Panc1 (cell line): ENCODE results near the gene GLIPR2. TPM values are rescaled to one million over a fixed set of nuclear protein-coding genes. Genes with fewer than 3 reads are reported as not detected.
A peak's percentile ranks its signal among the peaks of the same experiment; 100 is the strongest.

ENCODE experiments used
- ATAC-seq: fragments of 200-7000 bp; cut with Tn5 transposase; 2 replicates; pipeline ENCODE4 v1.9.1; 2020; ENCODE audit warnings: mild to moderate bottlenecking, moderate library complexity
- BruUV-seq: library from RNA; stranded (reverse); fragments of 400-500 nt; replicated peaks from 2 replicates; lab custom pipeline; 2021; lab: Mats Ljungman, UMichigan
- CTCF ChIA-PET: fragments of 300-600 bp; sonication (Branson Sonifier 250); formaldehyde crosslinking; loops from one replicate; lab custom pipeline; 2022; ENCODE audit warnings: antibody characterized with exemption; lab: Charles Lee
- POLR2A ChIA-PET: fragments of 300-600 bp; sonication (Branson Sonifier 250); formaldehyde crosslinking; loops from one replicate; lab custom pipeline; 2022; ENCODE audit warnings: antibody characterized with exemption; lab: Charles Lee
- DNase-seq: peaks from one replicate; pipeline ENCODE4 v3.0.0-alpha.2; 2010; ENCODE audit warnings: low read depth, low spot score
- H3K27ac ChIP-seq: 2 replicates; pipeline ENCODE4 v1.5.1; 2011; ENCODE audit warnings: mild to moderate bottlenecking, low read length, inconsistent platforms
- H3K27me3 ChIP-seq: fragments of 200-500 bp; sonication (Bioruptor generic); 2 replicates; pipeline ENCODE4 v1.6.0; 2014; ENCODE audit warnings: low read length, inconsistent platforms; ENCODE audit not compliant: control insufficient read depth, insufficient read depth
- H3K36me3 ChIP-seq: fragments of 200-500 bp; sonication (Bioruptor generic); 2 replicates; pipeline ENCODE4 v1.5.1; 2014; ENCODE audit warnings: inconsistent platforms, mild to moderate bottlenecking, low read length, moderate library complexity; ENCODE audit not compliant: control insufficient read depth, insufficient read depth
- H3K4me1 ChIP-seq: 2 replicates; pipeline ENCODE4 v1.5.1; 2011; ENCODE audit warnings: inconsistent platforms, mild to moderate bottlenecking, low read length, moderate library complexity; ENCODE audit not compliant: control insufficient read depth, insufficient read depth
- H3K4me3 ChIP-seq, 2 experiments: 2 replicates each; pipeline ENCODE4 v1.5.1; 2011 to 2012; ENCODE audit warnings: low read depth in 2 of 2, low read length in 2 of 2, mild to moderate bottlenecking in 2 of 2, inconsistent platforms in 1 of 2, moderate library complexity in 1 of 2
- H3K9me3 ChIP-seq: fragments of 200-500 bp; sonication (Bioruptor generic); 2 replicates; pipeline ENCODE4 v1.5.1; 2014; ENCODE audit warnings: low read depth, mild to moderate bottlenecking, inconsistent platforms, low read length, moderate library complexity; ENCODE audit not compliant: control insufficient read depth, insufficient read depth
- POLR2AphosphoS5 ChIP-seq: IDR thresholded peaks from 2 replicates; pipeline ENCODE4 v1.6.1; 2012; ENCODE audit warnings: mild to moderate bottlenecking, low read depth, low read length, moderate library complexity
- SIN3A ChIP-seq: IDR thresholded peaks from 2 replicates; pipeline ENCODE4 v1.6.1; 2012; ENCODE audit warnings: low read depth, mild to moderate bottlenecking, low read length, moderate library complexity, borderline replicate concordance; ENCODE audit not compliant: insufficient read depth
- TCF7L2 ChIP-seq: IDR thresholded peaks from 2 replicates; pipeline ENCODE4 v1.6.1; 2011; ENCODE audit warnings: mild to moderate bottlenecking, low read depth, low read length, inconsistent platforms
- in situ Hi-C: cut with HindIII; loops from 2 replicates; pipeline ENCODE4 v1.10.0; 2016; ENCODE audit warnings: low sequenced_read_pairs, low pct_unique_long_range_greater_than_20kb
- intact Hi-C: fragments of 100-400 bp; cut with micrococcal nuclease; formaldehyde crosslinking; loops from one replicate; pipeline ENCODE4 v1.10.0; 2022; ENCODE audit not compliant: unreplicated experiment
- total RNA-seq: library from RNA; stranded (reverse); gene quantifications from one replicate; pipeline ENCODE4 v1.2.1, GENCODE V29; 2021; ENCODE audit not compliant: unreplicated experiment
- TF ChIP-seq, protein P1 (sequence below): fragments of 450-650 bp; IDR thresholded peaks from 2 replicates; pipeline ENCODE4 v1.5.1; 2017; ENCODE audit warnings: mild to moderate bottlenecking
- TF ChIP-seq, protein P2 (sequence below), 2 experiments: IDR thresholded peaks; 2 replicates each; pipeline ENCODE4 v1.6.1; 2011 to 2012; ENCODE audit warnings: low read depth in 2 of 2, control low read depth in 1 of 2, low read length in 1 of 2, mild to moderate bottlenecking in 1 of 2, moderate library complexity in 1 of 2; ENCODE audit not compliant: insufficient read depth in 1 of 2

GLIPR2 gene
- total RNA-seq, 1 experiment from 2014 or later, result 4.9 TPM

DNA sequence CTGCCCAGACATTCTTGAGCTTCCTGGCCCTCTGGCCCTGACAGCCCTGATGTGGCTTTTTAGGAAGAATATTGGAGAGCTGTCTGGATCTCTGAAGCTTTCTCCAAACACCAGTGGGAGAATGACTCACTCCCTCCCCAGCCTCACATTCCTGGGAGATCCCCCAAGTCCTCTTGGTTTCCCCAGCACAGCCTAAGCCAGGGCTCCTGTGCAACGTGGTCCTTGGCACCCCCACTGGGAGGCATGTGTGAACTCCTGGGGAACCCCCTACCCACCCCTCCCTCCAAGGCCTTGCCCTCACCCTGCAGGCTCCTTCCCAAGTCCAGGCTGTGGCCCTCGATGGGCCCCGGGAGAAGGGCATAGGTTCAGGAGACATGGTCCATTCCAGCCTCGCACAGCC is 12.7 kb downstream of the GLIPR2 start:
- Histone ChIP-seq H3K27me3 (no peaks in the 10 kb centered on the region), H3K4me3 (no peak overlapping the region), H3K27ac (no peak overlapping the region), H3K36me3 (no peaks in the 10 kb centered on the region), H3K4me1 (peaks cover 6% of the 10 kb centered on the region), H3K9me3 (no peaks in the 10 kb centered on the region)
- ATAC-seq (peak; percentile 31; the same call in 1 of the 2 replicates), DNase-seq (no peak)
- no TSS peak for BruUV-seq
- intact Hi-C loops (no loop called here), in situ Hi-C loops (no loop called here)
- ChIA-PET CTCF (interaction anchor here (0.9 to 1.5 kb wide), 2 partner anchors 14 to 18 kb away, joined by 3 to 11 read pairs; no protein-coding TSS in a partner anchor), POLR2A (interaction anchor here (0.6 to 1.1 kb wide), 2 partner anchors 41 to 50 kb away, joined by 5 to 6 read pairs; partner anchors contain the start of gene CLTA)
- TF ChIP-seq POLR2AphosphoS5 (no peak), SIN3A (no peak), TCF7L2 (no peak)
- TF ChIP-seq, protein P1, sequence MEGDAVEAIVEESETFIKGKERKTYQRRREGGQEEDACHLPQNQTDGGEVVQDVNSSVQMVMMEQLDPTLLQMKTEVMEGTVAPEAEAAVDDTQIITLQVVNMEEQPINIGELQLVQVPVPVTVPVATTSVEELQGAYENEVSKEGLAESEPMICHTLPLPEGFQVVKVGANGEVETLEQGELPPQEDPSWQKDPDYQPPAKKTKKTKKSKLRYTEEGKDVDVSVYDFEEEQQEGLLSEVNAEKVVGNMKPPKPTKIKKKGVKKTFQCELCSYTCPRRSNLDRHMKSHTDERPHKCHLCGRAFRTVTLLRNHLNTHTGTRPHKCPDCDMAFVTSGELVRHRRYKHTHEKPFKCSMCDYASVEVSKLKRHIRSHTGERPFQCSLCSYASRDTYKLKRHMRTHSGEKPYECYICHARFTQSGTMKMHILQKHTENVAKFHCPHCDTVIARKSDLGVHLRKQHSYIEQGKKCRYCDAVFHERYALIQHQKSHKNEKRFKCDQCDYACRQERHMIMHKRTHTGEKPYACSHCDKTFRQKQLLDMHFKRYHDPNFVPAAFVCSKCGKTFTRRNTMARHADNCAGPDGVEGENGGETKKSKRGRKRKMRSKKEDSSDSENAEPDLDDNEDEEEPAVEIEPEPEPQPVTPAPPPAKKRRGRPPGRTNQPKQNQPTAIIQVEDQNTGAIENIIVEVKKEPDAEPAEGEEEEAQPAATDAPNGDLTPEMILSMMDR, result no peak
- TF ChIP-seq, protein P2, sequence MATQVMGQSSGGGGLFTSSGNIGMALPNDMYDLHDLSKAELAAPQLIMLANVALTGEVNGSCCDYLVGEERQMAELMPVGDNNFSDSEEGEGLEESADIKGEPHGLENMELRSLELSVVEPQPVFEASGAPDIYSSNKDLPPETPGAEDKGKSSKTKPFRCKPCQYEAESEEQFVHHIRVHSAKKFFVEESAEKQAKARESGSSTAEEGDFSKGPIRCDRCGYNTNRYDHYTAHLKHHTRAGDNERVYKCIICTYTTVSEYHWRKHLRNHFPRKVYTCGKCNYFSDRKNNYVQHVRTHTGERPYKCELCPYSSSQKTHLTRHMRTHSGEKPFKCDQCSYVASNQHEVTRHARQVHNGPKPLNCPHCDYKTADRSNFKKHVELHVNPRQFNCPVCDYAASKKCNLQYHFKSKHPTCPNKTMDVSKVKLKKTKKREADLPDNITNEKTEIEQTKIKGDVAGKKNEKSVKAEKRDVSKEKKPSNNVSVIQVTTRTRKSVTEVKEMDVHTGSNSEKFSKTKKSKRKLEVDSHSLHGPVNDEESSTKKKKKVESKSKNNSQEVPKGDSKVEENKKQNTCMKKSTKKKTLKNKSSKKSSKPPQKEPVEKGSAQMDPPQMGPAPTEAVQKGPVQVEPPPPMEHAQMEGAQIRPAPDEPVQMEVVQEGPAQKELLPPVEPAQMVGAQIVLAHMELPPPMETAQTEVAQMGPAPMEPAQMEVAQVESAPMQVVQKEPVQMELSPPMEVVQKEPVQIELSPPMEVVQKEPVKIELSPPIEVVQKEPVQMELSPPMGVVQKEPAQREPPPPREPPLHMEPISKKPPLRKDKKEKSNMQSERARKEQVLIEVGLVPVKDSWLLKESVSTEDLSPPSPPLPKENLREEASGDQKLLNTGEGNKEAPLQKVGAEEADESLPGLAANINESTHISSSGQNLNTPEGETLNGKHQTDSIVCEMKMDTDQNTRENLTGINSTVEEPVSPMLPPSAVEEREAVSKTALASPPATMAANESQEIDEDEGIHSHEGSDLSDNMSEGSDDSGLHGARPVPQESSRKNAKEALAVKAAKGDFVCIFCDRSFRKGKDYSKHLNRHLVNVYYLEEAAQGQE (IDR thresholded peaks at IDR 0.05; ENCODE audit: insufficient read depth in 1 of 2, low read depth in 2 of 2, low read length in 1 of 2), result no peak

DNA sequence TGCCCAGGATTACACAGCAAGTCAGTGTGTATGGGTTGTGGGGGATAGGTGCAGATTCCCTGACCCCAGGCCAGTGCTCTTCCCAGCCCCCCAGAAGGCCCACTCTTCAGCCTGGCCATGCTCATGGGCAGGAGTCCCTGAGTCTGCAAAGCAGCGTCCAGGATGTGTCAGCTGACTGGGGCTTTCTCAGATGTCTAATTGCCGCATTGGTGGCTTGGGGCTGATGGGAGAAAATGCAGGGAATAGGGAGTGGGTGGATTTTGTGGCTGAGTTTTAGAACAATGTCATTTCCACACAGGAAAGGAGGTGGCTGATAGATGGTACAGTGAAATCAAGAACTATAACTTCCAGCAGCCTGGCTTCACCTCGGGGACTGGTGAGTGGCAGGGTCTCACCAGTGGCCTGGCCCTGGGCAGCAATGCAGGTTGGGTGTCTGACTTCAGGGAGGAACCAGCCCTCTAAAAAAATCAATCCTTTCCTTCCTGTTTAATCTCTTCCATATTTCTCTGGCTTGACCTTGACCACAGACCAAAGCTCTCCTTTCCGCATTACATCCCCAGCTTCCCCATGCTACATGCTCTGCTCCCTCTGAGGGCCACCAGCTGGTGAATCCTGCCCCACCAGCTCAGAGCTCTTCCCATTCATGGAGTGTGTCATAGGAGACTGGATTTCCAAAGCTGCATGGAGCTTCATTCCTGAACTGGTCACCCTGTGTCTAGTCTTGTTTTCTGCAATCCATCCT is 14.2 kb downstream of the GLIPR2 start:
- CTCF ChIA-PET, result interaction anchor here (0.6 kb wide), 1 partner anchor 204 kb away, joined by 4 read pairs; no protein-coding TSS in a partner anchor
- ATAC-seq, result no peak
- no TSS peak for BruUV-seq

More for the DNA sequence above, 14.2 kb downstream of the GLIPR2 start:
- no peaks in the 10 kb centered on the region for H3K27me3 ChIP-seq
- H3K27ac ChIP-seq, result no peak overlapping the region
- TF ChIP-seq SIN3A (no peak), POLR2AphosphoS5 (no peak), TCF7L2 (no peak)
- TF ChIP-seq, protein P1, result no peak
- TF ChIP-seq, protein P2 (IDR thresholded peaks at IDR 0.05; ENCODE audit: insufficient read depth in 1 of 2, low read depth in 2 of 2, low read length in 1 of 2), result no peak
- no peak overlapping the region for H3K4me3 ChIP-seq
- no peaks in the 10 kb centered on the region for H3K36me3 ChIP-seq
- POLR2A ChIA-PET, result no interaction called here
- peaks cover 12% of the 10 kb centered on the region for H3K4me1 ChIP-seq
- H3K9me3 ChIP-seq, result no peaks in the 10 kb centered on the region
- no peak for DNase-seq
- in situ Hi-C loops (no loop called here), intact Hi-C loops (no loop called here)
